HUES6 (cell line): ENCODE data around the gene TTC13.

Experiments used
- H3K27ac ChIP-seq: 2 replicates; pipeline ENCODE4 v1.7.0; 2013; ENCODE audit warnings: low read depth, mild to moderate bottlenecking, low read length, inconsistent platforms
- H3K27me3 ChIP-seq: 2 replicates; pipeline ENCODE4 v1.6.1; 2013; ENCODE audit warnings: low read length; ENCODE audit not compliant: control insufficient read depth, insufficient read depth
- H3K36me3 ChIP-seq: 2 replicates; pipeline ENCODE4 v1.6.1; 2013; ENCODE audit warnings: low read length; ENCODE audit not compliant: control insufficient read depth, insufficient read depth
- H3K4me1 ChIP-seq: 2 replicates; pipeline ENCODE4 v1.6.1; 2013; ENCODE audit warnings: low read length; ENCODE audit not compliant: control insufficient read depth, insufficient read depth
- H3K4me3 ChIP-seq: 2 replicates; pipeline ENCODE4 v1.5.1; 2013; ENCODE audit warnings: low read depth, low read length
- H3K9ac ChIP-seq: one replicate; pipeline ENCODE4 v1.6.1; 2013; ENCODE audit warnings: mild to moderate bottlenecking, low read length
- H3K9me3 ChIP-seq: 2 replicates; pipeline ENCODE4 v1.6.1; 2013; ENCODE audit warnings: low read depth, low read length; ENCODE audit not compliant: control insufficient read depth, insufficient read depth

TTC13 gene

DNA sequence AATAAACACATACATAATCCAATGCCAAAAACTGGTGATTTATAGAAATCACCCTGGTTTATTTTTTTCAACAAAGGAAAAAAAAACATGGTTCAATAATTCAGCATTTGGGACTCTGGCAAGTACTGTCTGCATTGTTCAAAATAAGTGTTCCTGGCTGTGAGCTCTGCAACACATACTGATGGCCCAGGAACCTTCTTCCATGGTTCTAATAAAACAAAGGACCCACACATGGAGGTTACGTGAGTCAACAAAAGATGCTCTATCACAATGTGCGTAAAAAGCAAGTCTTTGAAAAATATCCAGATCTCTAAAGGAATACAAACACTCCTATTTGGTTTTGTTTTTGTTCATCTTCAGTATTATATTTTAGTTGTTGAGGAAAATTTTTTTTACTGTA lies 72.4 kb downstream of the TTC13 start:
- Histone ChIP-seq H3K9me3 (no peaks in the 10 kb centered on the region), H3K27me3 (no peaks in the 10 kb centered on the region), H3K27ac (no peak overlapping the region), H3K36me3 (no peaks in the 10 kb centered on the region), H3K9ac (no peak overlapping the region), H3K4me1 (no peaks in the 10 kb centered on the region), H3K4me3 (no peak overlapping the region)

GRCh38 chr1:230905733-230906132 lies 72.9 kb downstream of the TTC13 start:
- H3K4me3 ChIP-seq: no peak overlapping the region
- H3K27ac ChIP-seq: no peak overlapping the region
- H3K36me3 ChIP-seq: no peaks in the 10 kb centered on the region

DNA sequence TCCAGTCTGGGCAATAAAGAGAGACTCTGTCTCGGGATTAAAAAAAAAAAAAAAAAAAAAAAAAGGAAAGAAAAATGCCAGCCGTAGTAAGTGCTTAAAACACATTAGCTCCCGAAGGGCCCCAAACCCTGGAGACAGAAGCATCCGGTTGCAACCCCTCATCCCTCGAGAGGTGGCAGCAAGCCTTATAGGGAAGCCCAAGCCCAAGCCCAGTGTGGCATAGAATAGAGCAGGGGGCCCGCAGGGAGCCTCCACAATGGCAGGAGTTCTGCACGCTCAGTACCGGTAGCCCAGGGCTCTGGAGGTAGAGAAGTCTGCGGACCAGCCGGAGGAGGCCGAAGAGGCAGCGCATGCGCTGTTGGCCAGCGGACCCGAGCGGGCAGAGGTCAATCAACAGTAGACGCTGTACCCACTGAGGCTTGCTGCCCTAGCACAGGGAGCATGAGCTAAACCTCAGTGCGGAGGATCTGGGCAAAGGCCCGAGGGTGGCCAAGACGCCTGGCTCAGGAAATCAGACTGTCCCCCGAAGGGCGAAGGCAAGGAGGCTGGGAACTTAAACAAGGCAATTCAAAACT lies 76.2 kb downstream of the TTC13 start:
- no peaks in the 10 kb centered on the region for H3K27me3 ChIP-seq
- H3K36me3 ChIP-seq: no peaks in the 10 kb centered on the region
- no peak overlapping the region for H3K27ac ChIP-seq
- no peak overlapping the region for H3K4me3 ChIP-seq
- no peaks in the 10 kb centered on the region for H3K4me1 ChIP-seq
- peaks cover 3% of the 10 kb centered on the region; the same call in 1 of the 2 replicates for H3K9me3 ChIP-seq
- H3K9ac ChIP-seq: no peak overlapping the region

More at GRCh38 chr1:230905733-230906132, 72.9 kb downstream of the TTC13 start:
- H3K9ac ChIP-seq: no peak overlapping the region
- H3K9me3 ChIP-seq: no peaks in the 10 kb centered on the region
- no peaks in the 10 kb centered on the region for H3K4me1 ChIP-seq
- no peaks in the 10 kb centered on the region for H3K27me3 ChIP-seq

DNA sequence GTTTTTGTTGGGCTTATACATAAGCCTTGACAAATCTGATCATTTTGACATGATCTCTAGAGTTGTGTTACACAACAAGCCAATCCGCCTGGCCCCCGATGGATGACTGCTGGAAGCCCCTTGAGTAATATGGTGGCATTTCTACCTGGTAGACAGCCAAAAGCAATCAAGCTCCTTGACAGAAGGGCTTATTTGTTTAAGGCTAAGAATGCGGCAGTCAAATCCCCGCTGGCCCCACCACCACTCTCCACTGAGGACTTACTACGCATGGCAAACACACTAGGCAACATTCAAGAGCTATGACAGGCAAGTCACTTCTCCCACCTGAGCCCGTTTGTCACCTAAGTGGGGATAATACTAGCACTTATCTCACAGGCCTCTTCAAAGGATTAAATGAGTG lies 77.0 kb downstream of the TTC13 start:
- no peak overlapping the region for H3K4me3 ChIP-seq
- H3K9ac ChIP-seq: no peak overlapping the region
- peaks cover 3% of the 10 kb centered on the region; the same call in 1 of the 2 replicates for H3K9me3 ChIP-seq
- H3K36me3 ChIP-seq: no peaks in the 10 kb centered on the region
- H3K4me1 ChIP-seq: no peaks in the 10 kb centered on the region
- no peak overlapping the region for H3K27ac ChIP-seq
- no peaks in the 10 kb centered on the region for H3K27me3 ChIP-seq

GRCh38 chr1:230900984-230901383 lies 77.7 kb downstream of the TTC13 start:
- no peaks in the 10 kb centered on the region for H3K4me1 ChIP-seq
- H3K27me3 ChIP-seq: no peaks in the 10 kb centered on the region

DNA sequence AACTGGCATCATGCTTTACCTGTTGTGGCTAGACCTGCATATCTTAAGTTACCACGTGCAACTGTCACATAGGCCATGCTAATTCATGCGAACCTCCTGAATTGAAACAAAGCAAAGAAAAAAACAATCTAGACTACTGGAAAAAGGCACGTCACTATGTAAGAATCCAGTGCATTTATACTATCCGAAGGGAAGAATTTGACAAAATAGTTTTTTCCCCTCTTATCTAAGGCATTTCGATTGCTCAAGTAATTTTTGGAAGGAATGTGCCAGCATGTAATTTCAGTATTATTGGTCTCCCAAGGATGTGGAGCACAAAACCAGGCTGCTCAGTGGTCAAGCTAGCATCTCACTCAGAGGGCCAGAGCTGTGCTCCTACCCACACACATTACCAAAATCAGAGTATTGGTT lies 78.8 kb downstream of the TTC13 start:
- no peak overlapping the region for H3K9ac ChIP-seq
- peaks cover 3% of the 10 kb centered on the region; the same call in 1 of the 2 replicates for H3K9me3 ChIP-seq
- H3K27me3 ChIP-seq: no peaks in the 10 kb centered on the region
- no peak overlapping the region for H3K4me3 ChIP-seq
- H3K4me1 ChIP-seq: no peaks in the 10 kb centered on the region
- no peaks in the 10 kb centered on the region for H3K36me3 ChIP-seq
- H3K27ac ChIP-seq: no peak overlapping the region

More at GRCh38 chr1:230900984-230901383, 77.7 kb downstream of the TTC13 start:
- Histone ChIP-seq H3K36me3 (no peaks in the 10 kb centered on the region), H3K9me3 (peaks cover 3% of the 10 kb centered on the region; the same call in 1 of the 2 replicates), H3K27ac (no peak overlapping the region), H3K9ac (no peak overlapping the region), H3K4me3 (no peak overlapping the region)

DNA sequence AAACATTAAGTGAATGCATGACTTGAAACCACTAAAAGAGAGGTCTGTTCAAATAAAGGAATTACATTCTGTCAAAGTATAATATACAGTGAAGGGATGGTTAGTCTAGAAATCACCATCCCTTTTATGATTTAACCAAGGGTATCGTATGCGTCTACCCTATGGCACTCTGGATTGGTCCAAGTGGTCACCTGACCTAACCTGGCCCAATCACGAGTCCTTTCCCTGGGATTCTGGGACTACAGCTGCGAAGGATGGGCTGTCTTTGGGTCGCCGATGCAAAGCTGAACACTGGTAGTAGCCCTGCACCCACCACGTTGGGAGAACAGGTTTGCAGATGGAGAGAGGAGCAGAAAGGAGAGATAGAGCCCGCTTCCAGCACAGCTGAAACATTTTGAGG lies 79.9 kb downstream of the TTC13 start:
- Histone ChIP-seq H3K9me3 (peaks cover 3% of the 10 kb centered on the region; the same call in 1 of the 2 replicates), H3K4me3 (no peak overlapping the region), H3K36me3 (no peaks in the 10 kb centered on the region), H3K9ac (no peak overlapping the region), H3K27me3 (no peaks in the 10 kb centered on the region), H3K27ac (no peak overlapping the region), H3K4me1 (no peaks in the 10 kb centered on the region)

DNA sequence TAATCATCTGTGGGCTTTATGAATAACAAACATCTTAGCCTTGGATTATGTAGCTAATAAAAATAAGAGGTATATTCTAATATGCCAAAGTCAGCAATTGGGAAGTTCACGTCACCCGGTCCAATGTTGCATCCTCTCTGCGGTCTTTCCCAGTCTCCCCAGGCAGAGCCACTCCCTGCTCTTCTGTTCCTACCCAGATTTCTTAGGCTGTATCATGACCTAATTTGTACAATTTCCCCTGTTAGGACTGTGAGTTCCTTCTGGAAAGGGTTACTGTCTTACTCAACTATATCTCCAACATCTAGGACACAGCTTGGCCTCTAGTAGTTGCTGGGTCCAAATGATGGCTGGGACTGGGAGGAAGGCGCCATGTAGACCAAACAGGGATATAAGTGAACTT lies 80.5 kb downstream of the TTC13 start:
- no peak overlapping the region for H3K4me3 ChIP-seq
- no peaks in the 10 kb centered on the region for H3K27me3 ChIP-seq
- no peaks in the 10 kb centered on the region for H3K36me3 ChIP-seq

DNA sequence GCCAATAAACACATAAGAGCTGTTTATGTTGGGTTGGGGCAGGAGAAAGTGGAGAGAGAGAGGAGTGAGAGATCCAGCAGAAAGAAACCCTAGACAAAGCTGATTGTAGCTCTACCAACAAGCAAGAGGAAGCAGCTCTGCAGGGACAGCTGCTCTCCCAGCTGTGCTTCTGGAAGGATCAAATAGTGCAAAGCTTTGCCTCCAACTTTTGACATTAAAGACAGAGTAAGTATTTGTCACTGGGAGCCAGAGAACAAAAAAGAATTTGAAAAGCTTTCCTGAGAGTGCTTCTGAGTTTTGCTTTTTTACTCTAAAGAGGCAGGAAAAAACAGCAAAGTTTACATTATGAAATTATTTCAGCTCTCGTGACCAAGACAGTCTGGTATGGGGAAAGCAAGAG lies 81.9 kb downstream of the TTC13 start:
- H3K36me3 ChIP-seq: no peaks in the 10 kb centered on the region
- no peak overlapping the region for H3K27ac ChIP-seq
- no peak overlapping the region for H3K9ac ChIP-seq
- H3K9me3 ChIP-seq: peaks cover 3% of the 10 kb centered on the region; the same call in 1 of the 2 replicates
- H3K27me3 ChIP-seq: no peaks in the 10 kb centered on the region
- peaks cover 3% of the 10 kb centered on the region; the same call in 1 of the 2 replicates for H3K4me1 ChIP-seq
- H3K4me3 ChIP-seq: no peak overlapping the region

More for the DNA sequence above, 80.5 kb downstream of the TTC13 start:
- no peaks in the 10 kb centered on the region for H3K4me1 ChIP-seq
- H3K9me3 ChIP-seq: peaks cover 3% of the 10 kb centered on the region; the same call in 1 of the 2 replicates
- H3K27ac ChIP-seq: no peak overlapping the region
- H3K9ac ChIP-seq: no peak overlapping the region

DNA sequence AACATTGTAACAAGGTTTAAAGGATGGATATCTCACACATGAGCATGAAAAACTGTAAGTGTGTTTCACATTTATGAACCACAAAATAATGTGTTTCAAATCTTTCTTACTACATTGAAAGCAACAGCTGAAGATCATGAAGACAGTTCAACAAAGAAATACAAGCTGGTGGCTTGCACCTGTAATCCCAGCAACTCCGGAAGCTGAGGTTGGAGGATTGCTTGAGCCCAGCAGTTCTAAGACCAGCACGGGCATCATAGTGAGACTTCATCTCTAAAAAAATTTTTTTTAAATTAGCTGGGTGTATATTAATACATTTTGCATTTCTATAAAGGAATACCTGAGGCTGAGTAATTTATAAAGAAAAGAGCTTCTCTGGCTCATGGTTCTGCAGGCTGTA lies 83.2 kb downstream of the TTC13 start:
- Histone ChIP-seq H3K4me3 (no peak overlapping the region), H3K27ac (no peak overlapping the region), H3K9ac (no peak overlapping the region), H3K9me3 (peaks cover 3% of the 10 kb centered on the region; the same call in 1 of the 2 replicates), H3K27me3 (no peaks in the 10 kb centered on the region), H3K4me1 (peaks cover 10% of the 10 kb centered on the region; the same call in 1 of the 2 replicates), H3K36me3 (no peaks in the 10 kb centered on the region)

DNA sequence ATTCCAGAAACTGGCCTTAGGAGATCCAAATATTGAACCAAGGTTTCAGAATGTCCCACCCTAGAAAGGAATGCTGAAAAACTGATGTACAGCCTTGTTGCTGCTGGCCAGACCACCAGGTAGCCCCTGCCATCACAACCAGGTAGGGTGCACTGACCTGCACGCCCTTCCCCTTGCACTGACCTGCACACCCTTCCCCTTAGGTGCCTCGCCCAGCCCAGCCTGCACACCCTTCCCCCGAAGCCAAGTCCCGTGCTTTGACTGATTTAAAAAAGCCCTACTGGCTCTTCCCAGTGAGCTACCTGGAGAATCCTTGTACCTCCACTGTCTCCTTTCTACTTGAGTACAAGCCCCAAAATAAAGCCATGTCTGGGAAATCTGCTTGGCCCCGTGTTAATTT lies 84.0 kb downstream of the TTC13 start:
- Histone ChIP-seq H3K27ac (no peak overlapping the region), H3K4me3 (no peak overlapping the region), H3K27me3 (no peaks in the 10 kb centered on the region), H3K4me1 (peaks cover 10% of the 10 kb centered on the region; the same call in 1 of the 2 replicates), H3K9me3 (peaks cover 3% of the 10 kb centered on the region; the same call in 1 of the 2 replicates), H3K9ac (no peak overlapping the region), H3K36me3 (no peaks in the 10 kb centered on the region)
